ENCODE measurements around the gene SCNN1G.
"Not testable (repeated sequence)": the region's sequence is repeated elsewhere in the genome, so short reads cannot be mapped to it uniquely, and the experiment has no call there.

The SCNN1G gene, protein sequence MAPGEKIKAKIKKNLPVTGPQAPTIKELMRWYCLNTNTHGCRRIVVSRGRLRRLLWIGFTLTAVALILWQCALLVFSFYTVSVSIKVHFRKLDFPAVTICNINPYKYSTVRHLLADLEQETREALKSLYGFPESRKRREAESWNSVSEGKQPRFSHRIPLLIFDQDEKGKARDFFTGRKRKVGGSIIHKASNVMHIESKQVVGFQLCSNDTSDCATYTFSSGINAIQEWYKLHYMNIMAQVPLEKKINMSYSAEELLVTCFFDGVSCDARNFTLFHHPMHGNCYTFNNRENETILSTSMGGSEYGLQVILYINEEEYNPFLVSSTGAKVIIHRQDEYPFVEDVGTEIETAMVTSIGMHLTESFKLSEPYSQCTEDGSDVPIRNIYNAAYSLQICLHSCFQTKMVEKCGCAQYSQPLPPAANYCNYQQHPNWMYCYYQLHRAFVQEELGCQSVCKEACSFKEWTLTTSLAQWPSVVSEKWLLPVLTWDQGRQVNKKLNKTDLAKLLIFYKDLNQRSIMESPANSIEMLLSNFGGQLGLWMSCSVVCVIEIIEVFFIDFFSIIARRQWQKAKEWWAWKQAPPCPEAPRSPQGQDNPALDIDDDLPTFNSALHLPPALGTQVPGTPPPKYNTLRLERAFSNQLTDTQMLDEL

GRCh38 chr16:23182679-23183542 lies at the start of gene SCNN1G:
SCNN1G (plus strand) TSS chr16:23182745; CDS start chr16:23186272, 3,527 bp downstream.
- DNase-seq (ENCODE audit: low read depth in 2 of 2), result no peak

DNA sequence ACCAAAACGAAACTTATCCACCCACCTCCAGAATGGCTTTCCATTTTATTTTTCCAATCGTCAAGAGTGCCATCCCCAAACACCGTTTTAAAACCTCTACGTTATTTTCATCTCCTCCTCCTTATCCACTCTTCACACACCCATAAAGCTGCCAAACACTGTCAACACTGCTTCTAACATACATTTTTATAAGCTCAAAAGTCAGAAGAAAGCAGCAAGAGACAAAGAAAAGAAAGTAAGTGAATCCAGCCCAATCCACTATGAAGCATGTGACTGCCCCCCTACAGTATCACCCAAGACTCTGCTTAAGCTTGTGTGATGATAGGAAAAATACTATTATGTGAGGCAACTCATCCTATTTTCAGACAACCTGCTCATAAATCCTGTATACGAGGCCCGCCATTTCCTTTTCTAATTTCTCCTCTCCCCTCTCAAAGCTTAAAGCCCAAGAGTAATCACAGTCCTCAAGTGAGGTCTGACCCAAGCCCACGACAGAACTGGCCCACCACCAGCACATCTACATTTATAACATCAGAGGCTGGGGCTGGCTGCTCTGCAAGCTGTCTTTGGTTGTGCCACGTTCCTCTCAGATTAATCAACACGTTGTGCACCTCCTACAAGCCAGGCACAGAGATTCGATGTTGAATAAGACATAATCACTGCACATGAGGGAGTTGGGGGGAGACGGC lies 49.6 kb upstream of the SCNN1G start:
- DNase-seq (ENCODE audit: low read depth in 2 of 2), result no peak

DNA sequence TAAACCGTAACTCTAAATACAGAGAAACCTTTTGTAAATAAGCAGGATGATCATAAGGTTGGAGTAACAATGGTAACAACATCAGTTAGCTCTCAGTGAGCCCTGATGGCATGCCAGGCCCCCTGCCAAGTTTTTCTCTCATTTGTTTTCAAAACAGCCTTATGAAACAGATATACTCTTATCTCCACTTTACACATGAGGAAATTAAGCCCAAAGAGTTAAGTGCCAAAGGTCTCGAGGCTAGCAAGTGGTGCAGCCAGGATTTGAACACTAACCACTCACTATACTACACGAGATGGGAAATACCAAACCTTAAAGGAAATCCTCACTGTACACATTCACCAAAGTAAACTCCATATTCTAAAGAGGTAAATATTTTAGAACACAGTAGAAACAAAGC lies 48.3 kb upstream of the SCNN1G start:
- DNase-seq (ENCODE audit: low read depth in 2 of 2), result no peak

DNA sequence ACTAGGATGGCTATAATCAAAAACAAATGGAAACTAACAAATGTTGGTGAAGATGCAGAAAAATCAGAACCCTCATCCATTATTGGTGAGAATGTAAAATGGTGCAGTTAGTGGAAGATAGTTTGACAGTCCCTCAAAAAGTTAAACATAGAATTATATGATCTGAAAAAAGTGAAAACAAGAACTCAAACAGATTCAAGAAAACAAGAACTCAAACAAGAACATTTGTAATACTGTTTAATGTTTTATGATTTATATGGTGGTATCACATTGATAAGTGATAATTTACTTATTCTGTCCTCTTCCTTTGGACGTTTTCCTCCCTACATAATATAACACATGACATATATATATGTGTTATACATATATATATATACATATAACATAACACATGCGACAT lies 45.3 kb upstream of the SCNN1G start:
- DNase-seq (ENCODE audit: low read depth in 2 of 2), result no peak

GRCh38 chr16:23137818-23138217 lies 44.7 kb upstream of the SCNN1G start:
- no peak for DNase-seq (ENCODE audit: low read depth in 2 of 2)

DNA sequence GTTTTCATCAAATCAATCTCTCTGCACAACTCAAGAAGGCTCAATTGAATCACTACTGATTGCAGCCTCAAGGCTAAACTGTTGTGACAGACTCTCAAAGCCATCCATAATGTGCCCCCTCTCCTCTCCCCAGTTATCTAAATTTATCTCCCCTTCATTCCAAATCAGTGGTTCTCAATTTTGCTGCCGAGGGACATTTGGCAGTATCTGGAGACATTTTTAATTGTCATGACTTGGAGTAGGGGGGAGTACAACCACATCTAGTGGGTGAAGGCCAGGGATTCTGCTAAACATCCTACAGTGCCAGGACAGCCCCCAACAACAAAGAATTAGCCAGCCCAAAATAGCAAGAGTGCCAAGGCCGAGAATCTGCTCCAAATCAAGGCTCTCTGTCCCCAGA lies 42.4 kb upstream of the SCNN1G start:
- no peak for DNase-seq (ENCODE audit: low read depth in 2 of 2)

GRCh38 chr16:23141033-23141432 lies 41.5 kb upstream of the SCNN1G start:
- DNase-seq (ENCODE audit: low read depth in 2 of 2), result no peak

GRCh38 chr16:23141500-23141899 lies 41.0 kb upstream of the SCNN1G start:
- DNase-seq (ENCODE audit: low read depth in 2 of 2), result no peak

- DNase-seq (ENCODE audit: low read depth in 2 of 2), result no peak
Observed at GRCh38 chr16:23141959-23142740, 40.4 kb upstream of the SCNN1G start.

DNA sequence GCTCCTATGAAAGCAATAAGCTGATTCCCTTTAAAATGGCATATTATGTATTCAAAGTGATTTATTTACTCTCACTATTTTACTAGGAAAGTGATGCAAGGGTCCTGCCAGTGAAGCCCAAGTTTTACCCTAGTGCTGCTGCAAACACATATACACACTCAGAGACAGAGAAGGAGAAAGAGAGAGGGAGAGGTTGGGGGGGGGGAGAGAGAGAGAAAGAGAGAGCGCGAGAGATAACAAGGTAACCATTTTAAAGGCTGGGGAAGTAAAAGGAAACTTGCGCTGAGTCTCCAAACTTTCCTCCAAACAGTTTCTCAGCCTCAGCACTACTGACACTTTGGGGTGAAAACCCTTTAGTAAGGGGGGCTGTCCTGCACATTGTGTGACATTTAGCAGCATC lies 39.2 kb upstream of the SCNN1G start:
- no peak for DNase-seq (ENCODE audit: low read depth in 2 of 2)

GRCh38 chr16:23144393-23144792 lies 38.2 kb upstream of the SCNN1G start:
- not testable (repeated sequence) for DNase-seq (ENCODE audit: low read depth in 2 of 2)

GRCh38 chr16:23145186-23145585 lies 37.4 kb upstream of the SCNN1G start:
- no peak for DNase-seq (ENCODE audit: low read depth in 2 of 2)

DNA sequence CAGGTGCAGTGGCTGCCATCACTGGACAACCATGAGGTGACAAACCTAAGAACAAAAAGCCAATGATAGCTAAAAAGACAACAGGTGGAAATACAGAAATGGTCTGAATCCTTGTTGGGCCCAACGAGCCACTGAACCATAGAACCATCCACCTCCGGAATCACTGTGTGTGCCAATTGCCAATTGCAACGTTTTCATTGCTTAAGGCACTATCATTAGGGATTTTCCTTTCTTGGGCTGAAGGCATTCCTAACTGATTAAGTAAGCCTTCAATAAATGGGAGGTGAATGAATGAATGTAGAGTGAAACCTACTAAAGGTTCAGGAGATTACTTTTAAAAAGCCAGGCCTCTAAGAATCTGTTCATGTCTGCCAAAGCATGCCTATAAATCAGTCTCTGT lies 36.9 kb upstream of the SCNN1G start:
- DNase-seq (ENCODE audit: low read depth in 2 of 2), result no peak

GRCh38 chr16:23146877-23147601 lies 35.5 kb upstream of the SCNN1G start:
- DNase-seq (ENCODE audit: low read depth in 2 of 2), result no peak

GRCh38 chr16:23147666-23148065 lies 34.9 kb upstream of the SCNN1G start:
- no peak for DNase-seq (ENCODE audit: low read depth in 2 of 2)

DNA sequence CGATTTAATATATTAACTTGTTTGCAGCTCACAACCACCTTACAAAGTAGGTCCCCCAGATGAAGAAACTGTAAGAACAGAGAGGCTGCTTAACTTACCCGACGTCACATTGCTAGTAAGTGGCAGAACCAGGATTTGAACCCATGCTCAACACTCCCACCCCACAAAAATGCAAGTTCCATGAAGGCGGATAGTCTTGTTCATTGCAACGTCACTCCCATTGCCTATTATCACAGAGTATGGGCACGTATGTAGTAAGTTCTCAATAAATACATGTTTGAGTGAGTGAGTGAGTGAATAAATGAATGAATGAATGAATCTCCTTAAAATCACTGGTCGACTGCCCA lies 34.4 kb upstream of the SCNN1G start:
- no peak for DNase-seq (ENCODE audit: low read depth in 2 of 2)

- peak; percentile 16 to 26 for DNase-seq (ENCODE audit: low read depth in 2 of 2)
Observed at GRCh38 chr16:23148513-23149266, 33.9 kb upstream of the SCNN1G start.

GRCh38 chr16:23149267-23149992 lies 33.1 kb upstream of the SCNN1G start, which contains the start of gene USP31:
USP31 (minus strand) TSS chr16:23149452; CDS start chr16:23149270, 182 bp downstream.
- peak; percentile 79 to 80 for DNase-seq (ENCODE audit: low read depth in 2 of 2)

GRCh38 chr16:23149993-23150364 lies 32.6 kb upstream of the SCNN1G start:
- no peak for DNase-seq (ENCODE audit: low read depth in 2 of 2)
